B cell (primary cell): ENCODE measurements around the gene HOMER3. TPM values are rescaled to one million over a fixed set of nuclear protein-coding genes. Genes with fewer than 3 reads are reported as not detected.
A peak's percentile ranks its signal among the peaks of the same experiment; 100 is the strongest.
"Not testable (repeated sequence)": the region's sequence is repeated elsewhere in the genome, so short reads cannot be mapped to it uniquely, and the experiment has no call there.

Experiments used
- ATAC-seq: fragments of 200-7000 bp; cut with Tn5 transposase; one replicate; pipeline ENCODE4 v1.10.0; 2021; ENCODE audit warnings: low read depth, mild to moderate bottlenecking, moderate number of reproducible peaks, moderate library complexity
- CTCF ChIA-PET: fragments of 350-600 bp; sonication (Branson Sonifier 250); formaldehyde crosslinking; loops from one replicate; lab custom pipeline; 2021; ENCODE audit warnings: antibody characterized with exemption, inconsistent platforms; lab: Charles Lee
- POLR2A ChIA-PET: fragments of 350-600 bp; sonication (Branson Sonifier 250); formaldehyde crosslinking; loops from one replicate; lab custom pipeline; 2021; ENCODE audit warnings: antibody characterized with exemption; lab: Charles Lee
- DNase-seq: peaks from one replicate; pipeline ENCODE4 v3.0.0; 2013
- H2AFZ ChIP-seq: 2 replicates; pipeline ENCODE4 v1.6.1; 2012; ENCODE audit warnings: mild to moderate bottlenecking, low read depth, low read length; ENCODE audit not compliant: insufficient read depth, poor library complexity, severe bottlenecking
- H3K27ac ChIP-seq, 2 donors: 1 replicate in 1 of 2; 2 replicates in 1 of 2; pipeline ENCODE4 v1.5.1; 2012 to 2013; ENCODE audit warnings: low read length in 2 of 2, mild to moderate bottlenecking in 2 of 2, moderate library complexity in 1 of 2
- H3K27me3 ChIP-seq, 4 experiments: fragments of 200-600 bp in 1 of 4; sonication (generic) in 1 of 4; replicated peaks in 1 of 4; 1 replicate in 2 of 4; 2 replicates in 2 of 4; pipeline versions ENCODE4 v1.6.1 to v1.7.0; 2013 to 2016; ENCODE audit warnings: low read length in 3 of 4, mild to moderate bottlenecking in 2 of 4, mixed read lengths in 1 of 4, moderate library complexity in 1 of 4; ENCODE audit not compliant: insufficient read depth in 4 of 4, control insufficient read depth in 3 of 4; ENCODE audit errors: control extremely low read depth in 1 of 4
- H3K36me3 ChIP-seq, 2 experiments: replicated peaks in 1 of 2; 1 replicate in 1 of 2; 2 replicates in 1 of 2; pipeline versions ENCODE4 v1.6.1 to v1.7.1; 2013; ENCODE audit warnings: low read length in 1 of 2; ENCODE audit not compliant: insufficient read depth in 2 of 2, control insufficient read depth in 1 of 2; ENCODE audit errors: control extremely low read depth in 1 of 2, extremely low read depth in 1 of 2
- H3K4me1 ChIP-seq, 2 donors: fragments of 200-600 bp in 1 of 2; sonication (generic) in 1 of 2; 1 replicate in 1 of 2; 2 replicates in 1 of 2; pipeline versions ENCODE4 v1.5.1 to v1.6.1; 2013 to 2017; ENCODE audit warnings: low read length in 2 of 2; ENCODE audit not compliant: control insufficient read depth in 2 of 2, insufficient read depth in 2 of 2
- H3K4me2 ChIP-seq: replicated peaks from 2 replicates; pipeline ENCODE3; 2012; ENCODE audit warnings: mild to moderate bottlenecking, low read depth, low read length; ENCODE audit not compliant: poor library complexity, severe bottlenecking
- H3K4me3 ChIP-seq, 5 experiments: fragments of 200-600 bp in 1 of 5; sonication (generic) in 1 of 5; 1 replicate in 3 of 5; 2 replicates in 2 of 5; pipeline versions ENCODE4 v1.5.1 to v1.7.0; 2011 to 2016; ENCODE audit warnings: low read length in 4 of 5, mild to moderate bottlenecking in 4 of 5, low read depth in 2 of 5, control low read depth in 1 of 5, moderate library complexity in 1 of 5; ENCODE audit not compliant: insufficient read depth in 1 of 5; ENCODE audit errors: control extremely low read depth in 1 of 5, extremely low read depth in 1 of 5
- H3K79me2 ChIP-seq: fragments of 200-600 bp; sonication (generic); one replicate; pipeline ENCODE4 v1.6.0; 2016; ENCODE audit warnings: low read length; ENCODE audit not compliant: control insufficient read depth, insufficient read depth
- H3K9ac ChIP-seq: fragments of 200-600 bp; sonication (generic); 2 replicates; pipeline ENCODE4 v1.6.1; 2017; ENCODE audit warnings: mild to moderate bottlenecking, low read length, moderate library complexity
- H3K9me3 ChIP-seq, 3 donors: one replicate each; pipeline versions ENCODE4 v1.6.1 to v1.7.1; 2013; ENCODE audit warnings: low read length in 2 of 3; ENCODE audit not compliant: control insufficient read depth in 2 of 3, insufficient read depth in 1 of 3; ENCODE audit errors: control extremely low read depth in 1 of 3
- H4K20me1 ChIP-seq: 2 replicates; pipeline ENCODE4 v1.6.0; 2012; ENCODE audit warnings: mild to moderate bottlenecking, low read length; ENCODE audit not compliant: insufficient read depth, control insufficient read depth, poor library complexity, severe bottlenecking
- H3K27ac Mint-ChIP-seq: one replicate; pipeline ENCODE4 v1.8.0; 2021; ENCODE audit warnings: mixed read lengths
- H3K27me3 Mint-ChIP-seq: one replicate; pipeline ENCODE4 v1.8.0; 2021; ENCODE audit warnings: mixed read lengths
- H3K4me1 Mint-ChIP-seq: one replicate; pipeline ENCODE4 v1.8.0; 2021; ENCODE audit warnings: mixed read lengths
- H3K4me3 Mint-ChIP-seq: one replicate; pipeline ENCODE4 v1.8.0; 2021; ENCODE audit warnings: mixed read lengths
- H3K9me3 Mint-ChIP-seq: one replicate; pipeline ENCODE4 v1.8.0; 2022; ENCODE audit warnings: mixed read lengths; ENCODE audit not compliant: insufficient read depth
- EZH2 ChIP-seq: IDR thresholded peaks from 2 replicates; pipeline ENCODE4 v1.6.1; 2012; ENCODE audit warnings: borderline replicate concordance, low read depth, mild to moderate bottlenecking, moderate library complexity, low read length; ENCODE audit not compliant: insufficient read depth, poor library complexity, severe bottlenecking
- WGBS: methylation state at CpG from one replicate; pipeline ENCODE4 v1.1.5; 2013; ENCODE audit warnings: missing lambda C conversion rate; ENCODE audit not compliant: insufficient coverage; 5-methylcytosine and 5-hydroxymethylcytosine counted together
- intact Hi-C: fragments of 100-400 bp; cut with micrococcal nuclease; formaldehyde crosslinking; loops from one replicate; pipeline ENCODE4 v1.10.0; 2022
- polyA plus RNA-seq: library from polyadenylated mRNA; depleted of rRNA; stranded (reverse); fragments of >200 nt; gene quantifications from 2 replicates; pipeline ENCODE4 v1.2.3, GENCODE V29; 2012
- total RNA-seq, 2 donors: library from RNA; stranded (reverse); fragments of 120-200 nt in 1 of 2; gene quantifications; 1 replicate in 1 of 2; 2 replicates in 1 of 2; pipeline versions ENCODE4 v1.2.3 to v1.2.4, GENCODE V29; 2013 to 2022
- TF ChIP-seq, protein P1 (sequence below): fragments of 200-600 bp; IDR thresholded peaks from one replicate; pipeline ENCODE4 v1.8.0; 2022; ENCODE audit warnings: antibody characterized with exemption, mild to moderate bottlenecking

The HOMER3 gene
- total and polyA plus RNA-seq, 2 donors (not counting 1 experiment from before 2014, with no cell fraction given): 5.9 to 26.4 TPM

DNA sequence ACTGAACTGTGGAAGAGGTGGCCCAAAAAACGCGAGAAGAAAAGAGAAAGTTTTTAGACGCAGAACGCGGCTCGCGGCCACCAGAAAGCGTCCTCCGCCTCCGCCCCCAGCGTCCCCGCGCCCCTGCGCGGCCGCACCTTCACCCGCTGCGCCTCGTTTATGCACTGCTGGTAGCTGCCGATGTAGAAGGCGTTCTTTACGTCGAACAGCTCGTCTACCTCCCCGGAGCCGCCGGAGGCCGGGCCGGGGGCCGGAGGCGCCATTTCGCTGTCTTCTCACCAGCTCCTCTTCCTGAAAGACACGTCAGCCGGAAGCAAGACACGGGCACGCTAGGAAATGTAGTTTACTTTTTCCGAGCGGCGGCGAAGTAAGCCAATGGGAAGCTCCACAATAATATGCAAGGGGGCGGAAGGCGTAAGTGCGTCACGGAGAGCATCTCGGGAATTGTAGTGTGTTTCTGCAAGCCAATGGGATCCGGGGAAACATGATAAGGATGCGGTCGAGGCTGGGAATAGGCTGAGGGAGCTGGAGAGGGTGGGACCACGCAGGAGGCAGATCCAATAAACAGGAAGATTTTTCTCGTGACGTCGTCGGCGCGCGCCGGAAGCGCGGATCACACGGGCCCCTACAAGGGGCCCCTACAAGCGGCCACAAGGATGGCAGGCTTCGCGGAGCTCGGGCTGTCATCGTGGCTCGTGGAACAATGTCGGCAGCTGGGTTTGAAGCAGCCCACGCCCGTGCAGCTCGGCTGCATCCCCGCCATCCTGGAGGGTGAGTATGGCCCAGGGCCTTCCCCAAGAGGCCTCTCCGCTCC lies 21.7 kb downstream of the HOMER3 start, which contains the start of the genes COPE and DDX49:
COPE (minus strand) TSS at position 302 of the 814 bp plus-strand sequence; CDS start at position 263, 39 bp downstream.
DDX49 (plus strand) TSS at position 630 of the 814 bp plus-strand sequence; CDS start at position 657, 27 bp downstream.
- ATAC-seq (peak; percentile 97), DNase-seq (peak; percentile 100)
- peaks cover 41% of the 10 kb centered on the region for H3K4me1 Mint-ChIP-seq
- Histone ChIP-seq H3K27ac (peak within 1 kb of the TSS; percentile 84 to 93), H2AFZ (peak within 1 kb of the TSS; percentile 90), H3K79me2 (peaks cover 72% of the 10 kb centered on the region), H4K20me1 (peaks cover 51% of the 10 kb centered on the region), H3K4me3 (peak within 1 kb of the TSS; percentile 93 to 100 (median 97)), H3K27me3 (no peaks in the 10 kb centered on the region), H3K4me1 (peaks cover 17 to 27% of the 10 kb centered on the region in 2 donors), H3K36me3 (peaks cover 0 to 34% of the 10 kb centered on the region in 2 experiments), H3K9ac (peak within 1 kb of the TSS; percentile 90), H3K4me2 (peak within 1 kb of the TSS; percentile 91), H3K9me3 (no peaks in the 10 kb centered on the region)
- peak within 1 kb of the TSS; percentile 80 for H3K27ac Mint-ChIP-seq
- under 1% methylated on average over 72 of the region's 72 CpGs for WGBS
- H3K9me3 Mint-ChIP-seq: no peaks in the 10 kb centered on the region
- intact Hi-C loops: loop anchor here (1.0 to 5.0 kb wide), 8 partner anchors 13 to 1407 kb away; partner anchors contain the start of genes ARMC6, ELL, HOMER3 and PGLS
- H3K27me3 Mint-ChIP-seq: no peaks in the 10 kb centered on the region
- ChIA-PET POLR2A (interaction anchor here (0.6 to 1.6 kb wide), 6 partner anchors 37 to 402 kb away, joined by 3 to 12 read pairs (median 7); partner anchors contain the start of genes ELL, KXD1, REX1BD and UBA52), CTCF (interaction anchor here (0.8 to 1.9 kb wide), 4 partner anchors 72 to 331 kb away, joined by 3 to 7 read pairs (median 5); partner anchors contain the start of gene REX1BD)
- H3K4me3 Mint-ChIP-seq: peak within 1 kb of the TSS; percentile 83
- TF ChIP-seq EZH2: no peak
- TF ChIP-seq, protein P1, sequence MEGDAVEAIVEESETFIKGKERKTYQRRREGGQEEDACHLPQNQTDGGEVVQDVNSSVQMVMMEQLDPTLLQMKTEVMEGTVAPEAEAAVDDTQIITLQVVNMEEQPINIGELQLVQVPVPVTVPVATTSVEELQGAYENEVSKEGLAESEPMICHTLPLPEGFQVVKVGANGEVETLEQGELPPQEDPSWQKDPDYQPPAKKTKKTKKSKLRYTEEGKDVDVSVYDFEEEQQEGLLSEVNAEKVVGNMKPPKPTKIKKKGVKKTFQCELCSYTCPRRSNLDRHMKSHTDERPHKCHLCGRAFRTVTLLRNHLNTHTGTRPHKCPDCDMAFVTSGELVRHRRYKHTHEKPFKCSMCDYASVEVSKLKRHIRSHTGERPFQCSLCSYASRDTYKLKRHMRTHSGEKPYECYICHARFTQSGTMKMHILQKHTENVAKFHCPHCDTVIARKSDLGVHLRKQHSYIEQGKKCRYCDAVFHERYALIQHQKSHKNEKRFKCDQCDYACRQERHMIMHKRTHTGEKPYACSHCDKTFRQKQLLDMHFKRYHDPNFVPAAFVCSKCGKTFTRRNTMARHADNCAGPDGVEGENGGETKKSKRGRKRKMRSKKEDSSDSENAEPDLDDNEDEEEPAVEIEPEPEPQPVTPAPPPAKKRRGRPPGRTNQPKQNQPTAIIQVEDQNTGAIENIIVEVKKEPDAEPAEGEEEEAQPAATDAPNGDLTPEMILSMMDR: no peak

DNA sequence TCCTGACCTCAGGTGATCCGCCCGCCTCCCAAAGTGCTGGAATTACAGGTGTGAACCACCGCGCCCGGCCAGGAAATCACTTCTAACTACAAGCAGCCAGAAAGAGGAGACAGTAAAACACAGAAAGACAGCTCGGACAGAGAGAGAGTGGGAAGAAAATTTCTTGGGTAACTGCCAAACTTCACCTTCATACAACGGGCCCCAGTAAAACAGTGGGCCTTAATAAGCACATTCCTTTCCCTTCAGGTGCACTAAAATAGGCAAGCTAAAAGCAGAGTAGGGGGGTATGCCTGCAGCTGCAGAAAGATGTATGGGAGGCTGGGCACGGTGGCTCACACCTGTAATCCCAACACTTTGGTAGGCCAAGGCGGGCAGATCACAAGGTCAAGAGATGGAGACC lies 23.4 kb downstream of the HOMER3 start:
- H3K9me3 ChIP-seq, H2AFZ ChIP-seq, H3K9ac ChIP-seq, H3K27me3 ChIP-seq, ATAC-seq, H3K27ac ChIP-seq, DNase-seq, H3K9me3 Mint-ChIP-seq, H3K4me3 ChIP-seq, CTCF ChIA-PET, H3K4me2 ChIP-seq, H3K27me3 Mint-ChIP-seq: not testable (repeated sequence)
- Mint-ChIP-seq H3K4me1 (peaks cover 44% of the 10 kb centered on the region), H3K27ac (peak overlapping the region; percentile 46), H3K4me3 (peak overlapping the region; percentile 76)
- POLR2A ChIA-PET: interaction anchor here (0.5 kb wide), 1 partner anchor 286 kb away, joined by 6 read pairs; the partner anchor contains the start of gene NR2C2AP
- WGBS: no CpG with 5 or more reads among the region's 9 CpGs
- intact Hi-C loops: loop anchor here (5.0 kb wide), 2 partner anchors 85 to 1405 kb away; partner anchors contain the start of genes PGLS and UPF1
- Histone ChIP-seq H3K79me2 (peaks cover 89% of the 10 kb centered on the region), H3K4me1 (peaks cover 17 to 27% of the 10 kb centered on the region in 2 donors), H3K36me3 (peaks cover 0 to 37% of the 10 kb centered on the region in 2 experiments), H4K20me1 (peaks cover 68% of the 10 kb centered on the region)
